Measurements from ENCODE around the gene GHITM. TPM values are rescaled to one million over a fixed set of nuclear protein-coding genes. Genes with fewer than 3 reads are reported as not detected.

GHITM gene
- polyA plus RNA-seq, 3 donors, result 91.4 to 363 (median 312) TPM

DNA sequence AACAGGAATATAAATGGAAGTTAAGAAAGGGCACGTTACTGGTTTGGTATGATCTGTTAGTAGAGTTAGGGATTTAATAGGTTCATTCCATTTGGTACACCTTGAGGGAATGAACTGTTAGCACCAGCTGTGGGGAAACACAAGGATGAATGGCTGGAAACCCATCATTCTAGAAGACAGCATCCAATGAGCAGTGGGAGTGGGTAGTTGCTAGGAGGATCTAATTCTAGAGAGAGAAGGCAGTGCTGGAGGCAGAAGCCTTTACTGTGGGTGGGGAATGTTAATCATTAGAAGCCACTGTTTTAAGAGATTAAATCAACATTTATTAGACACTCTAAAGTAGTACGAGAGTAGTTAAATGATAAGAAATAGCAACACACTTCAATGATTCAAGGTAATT is 18.8 kb downstream of the GHITM start:
- intact Hi-C loops (cut with micrococcal nuclease), result no loop called here
- H3K4me2 ChIP-seq (replicated peaks; ENCODE audit: extremely low read depth, low read length, poor library complexity, severe bottlenecking), result no peak overlapping the region
- H3K27me3 ChIP-seq (ENCODE audit: control insufficient read depth in 2 of 2, insufficient read depth in 2 of 2, low read length in 2 of 2), result peaks cover 7% of the 10 kb centered on the region in 2 donors
- no peak overlapping the region for H3K4me3 ChIP-seq (replicated peaks in 1 of 3; ENCODE audit: low read depth in 2 of 3, low read length in 3 of 3)
- peak overlapping the region in 3 of 7 donors; percentile 27 to 70 (median 61) for H3K27ac Mint-ChIP-seq
- no peaks in the 10 kb centered on the region for H4K20me1 ChIP-seq (ENCODE audit: insufficient read depth, low read length)
- peaks cover 7 to 18% of the 10 kb centered on the region in 2 donors for H3K4me1 ChIP-seq (ENCODE audit: control insufficient read depth in 1 of 2, insufficient read depth in 2 of 2, low read length in 2 of 2)
- H3K9me3 ChIP-seq (replicated peaks in 1 of 2; ENCODE audit: control insufficient read depth in 1 of 2, insufficient read depth in 1 of 2, low read length in 2 of 2), result no peaks in the 10 kb centered on the region
- no peak overlapping the region for H3K4me3 Mint-ChIP-seq
- H3K4me1 Mint-ChIP-seq, result peaks cover 25% of the 10 kb centered on the region
- H3K36me3 Mint-ChIP-seq, result peaks cover 27 to 30% of the 10 kb centered on the region in 2 donors
- H3K27ac ChIP-seq (ENCODE audit: low read depth in 1 of 2, low read length in 2 of 2), result no peak overlapping the region
- no peaks in the 10 kb centered on the region for H3K79me2 ChIP-seq (ENCODE audit: insufficient read depth, low read length)
- peaks cover 20 to 29% of the 10 kb centered on the region in 2 donors for H3K36me3 ChIP-seq (replicated peaks in 1 of 2; ENCODE audit: control insufficient read depth in 1 of 2, insufficient read depth in 2 of 2, low read length in 2 of 2)
- peaks cover 0 to 1% (median 0%) of the 10 kb centered on the region in 7 donors for H3K9me3 Mint-ChIP-seq
- H3K27me3 Mint-ChIP-seq (ENCODE audit: low read depth in 3 of 3), result peaks cover 7 to 16% (median 12%) of the 10 kb centered on the region in 3 donors
- no peak for DNase-seq
- H2AFZ ChIP-seq (ENCODE audit: insufficient read depth, low read depth, low read length, poor library complexity, severe bottlenecking), result no peak overlapping the region
- TF ChIP-seq, protein P1, sequence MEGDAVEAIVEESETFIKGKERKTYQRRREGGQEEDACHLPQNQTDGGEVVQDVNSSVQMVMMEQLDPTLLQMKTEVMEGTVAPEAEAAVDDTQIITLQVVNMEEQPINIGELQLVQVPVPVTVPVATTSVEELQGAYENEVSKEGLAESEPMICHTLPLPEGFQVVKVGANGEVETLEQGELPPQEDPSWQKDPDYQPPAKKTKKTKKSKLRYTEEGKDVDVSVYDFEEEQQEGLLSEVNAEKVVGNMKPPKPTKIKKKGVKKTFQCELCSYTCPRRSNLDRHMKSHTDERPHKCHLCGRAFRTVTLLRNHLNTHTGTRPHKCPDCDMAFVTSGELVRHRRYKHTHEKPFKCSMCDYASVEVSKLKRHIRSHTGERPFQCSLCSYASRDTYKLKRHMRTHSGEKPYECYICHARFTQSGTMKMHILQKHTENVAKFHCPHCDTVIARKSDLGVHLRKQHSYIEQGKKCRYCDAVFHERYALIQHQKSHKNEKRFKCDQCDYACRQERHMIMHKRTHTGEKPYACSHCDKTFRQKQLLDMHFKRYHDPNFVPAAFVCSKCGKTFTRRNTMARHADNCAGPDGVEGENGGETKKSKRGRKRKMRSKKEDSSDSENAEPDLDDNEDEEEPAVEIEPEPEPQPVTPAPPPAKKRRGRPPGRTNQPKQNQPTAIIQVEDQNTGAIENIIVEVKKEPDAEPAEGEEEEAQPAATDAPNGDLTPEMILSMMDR (IDR thresholded peaks at IDR 0.05), result no peak
- H3K9ac ChIP-seq (ENCODE audit: insufficient read depth, low read length, poor library complexity, severe bottlenecking), result no peak overlapping the region
- WGBS (ENCODE audit: insufficient coverage), result 90% methylated on average over 1 of the region's 2 CpGs

DNA sequence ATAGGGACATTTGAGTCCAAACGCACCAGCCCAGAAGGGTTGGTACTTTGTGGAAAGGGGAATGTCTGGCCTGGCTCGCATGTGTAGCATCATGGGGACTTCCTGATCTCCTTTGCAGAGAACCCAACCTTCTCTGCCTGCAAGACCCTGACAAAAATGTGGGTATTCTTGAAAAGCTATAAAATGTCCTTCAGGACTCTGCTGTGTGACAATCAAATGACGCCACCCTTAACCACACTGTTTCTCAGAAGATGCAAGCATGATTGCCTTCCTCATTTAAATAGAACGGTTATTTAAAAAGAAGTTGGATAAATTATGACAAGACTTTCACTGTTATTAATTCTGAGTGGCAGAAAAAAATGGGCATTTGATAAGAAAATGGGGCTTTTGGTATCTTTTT is 19.2 kb downstream of the GHITM start:
- Mint-ChIP-seq H3K27ac (peak overlapping the region in 2 of 7 donors; percentile 27 to 31), H3K4me3 (no peak overlapping the region), H3K4me1 (peaks cover 25% of the 10 kb centered on the region), H3K36me3 (peaks cover 23 to 25% of the 10 kb centered on the region in 2 donors), H3K27me3 (ENCODE audit: low read depth in 3 of 3) (peaks cover 8 to 16% (median 16%) of the 10 kb centered on the region in 3 donors), H3K9me3 (peaks cover 0 to 1% (median 0%) of the 10 kb centered on the region in 7 donors)
- no peak overlapping the region for H2AFZ ChIP-seq (ENCODE audit: insufficient read depth, low read depth, low read length, poor library complexity, severe bottlenecking)
- peaks cover 7% of the 10 kb centered on the region in 2 donors for H3K27me3 ChIP-seq (ENCODE audit: control insufficient read depth in 2 of 2, insufficient read depth in 2 of 2, low read length in 2 of 2)
- H3K27ac ChIP-seq (ENCODE audit: low read depth in 1 of 2, low read length in 2 of 2), result no peak overlapping the region
- intact Hi-C loops (cut with micrococcal nuclease), result no loop called here
- TF ChIP-seq, protein P1 (IDR thresholded peaks at IDR 0.05), result no peak
- no peaks in the 10 kb centered on the region for H4K20me1 ChIP-seq (ENCODE audit: insufficient read depth, low read length)
- no peak overlapping the region for H3K4me2 ChIP-seq (replicated peaks; ENCODE audit: extremely low read depth, low read length, poor library complexity, severe bottlenecking)
- peak; percentile 11 to 42 (median 20) for DNase-seq
- no peak overlapping the region for H3K4me3 ChIP-seq (replicated peaks in 1 of 3; ENCODE audit: low read depth in 2 of 3, low read length in 3 of 3)
- peaks cover 15 to 24% of the 10 kb centered on the region in 2 donors for H3K36me3 ChIP-seq (replicated peaks in 1 of 2; ENCODE audit: control insufficient read depth in 1 of 2, insufficient read depth in 2 of 2, low read length in 2 of 2)
- no peaks in the 10 kb centered on the region for H3K79me2 ChIP-seq (ENCODE audit: insufficient read depth, low read length)
- peaks cover 7 to 18% of the 10 kb centered on the region in 2 donors for H3K4me1 ChIP-seq (ENCODE audit: control insufficient read depth in 1 of 2, insufficient read depth in 2 of 2, low read length in 2 of 2)
- whole genome bisulfite sequencing (ENCODE audit: insufficient coverage), result 100% methylated on average over 2 of the region's 4 CpGs
- no peak overlapping the region for H3K9ac ChIP-seq (ENCODE audit: insufficient read depth, low read length, poor library complexity, severe bottlenecking)
- no peaks in the 10 kb centered on the region for H3K9me3 ChIP-seq (replicated peaks in 1 of 2; ENCODE audit: control insufficient read depth in 1 of 2, insufficient read depth in 1 of 2, low read length in 2 of 2)
